ENCODE data around the gene ITPK1.

The ITPK1 gene

GRCh38 chr14:93045211-93045674, 70.5 kb downstream of the ITPK1 start:
- H3K23ac ChIP-seq (ENCODE audit: low read length in 2 of 2) = no peak overlapping the region
- 29% methylated on average over 8 of the region's 9 CpGs for WGBS
- no peak overlapping the region for H3K27ac ChIP-seq (ENCODE audit: low read length, poor library complexity, severe bottlenecking)

GRCh38 chr14:93044556-93044955, 71.2 kb downstream of the ITPK1 start:
- H3K23ac ChIP-seq (ENCODE audit: low read length in 2 of 2) = no peak overlapping the region
- no peak overlapping the region for H3K4me2 ChIP-seq (ENCODE audit: low read length, poor library complexity, severe bottlenecking)
- no peak overlapping the region for H2BK5ac ChIP-seq (ENCODE audit: low read depth, low read length, poor library complexity, severe bottlenecking)
- H3K14ac ChIP-seq (ENCODE audit: low read length in 2 of 2) = no peak overlapping the region
- no peak overlapping the region for H4K8ac ChIP-seq (ENCODE audit: low read length)
- no peak overlapping the region for H3K4ac ChIP-seq (ENCODE audit: low read depth in 1 of 2, low read length in 2 of 2)
- H2BK12ac ChIP-seq (ENCODE audit: low read length in 2 of 2) = no peak overlapping the region
- H4K91ac ChIP-seq (ENCODE audit: low read length) = no peak overlapping the region
- no peaks in the 10 kb centered on the region for H3K9me3 ChIP-seq (ENCODE audit: control insufficient read depth, low read length)
- no peak overlapping the region for H2AFZ ChIP-seq (ENCODE audit: low read depth, low read length)
- no peak overlapping the region for H3K9ac ChIP-seq (ENCODE audit: low read length)
- H3K4me3 ChIP-seq (ENCODE audit: insufficient read depth in 1 of 2, low read depth in 1 of 2, low read length in 2 of 2) = no peak overlapping the region
- H3K4me1 ChIP-seq (ENCODE audit: control insufficient read depth, insufficient read depth, low read depth, low read length) = peaks cover 36% of the 10 kb centered on the region
- no peak for DNase-seq
- peaks cover 0 to 3% of the 10 kb centered on the region in 2 experiments for H3K36me3 ChIP-seq (ENCODE audit: control insufficient read depth in 1 of 2, insufficient read depth in 2 of 2, low read depth in 1 of 2, low read length in 2 of 2)
- H2BK120ac ChIP-seq (ENCODE audit: low read depth, low read length) = no peak overlapping the region
- no peak overlapping the region for H2BK15ac ChIP-seq (ENCODE audit: low read depth, poor library complexity, severe bottlenecking)
- peaks cover 22 to 38% of the 10 kb centered on the region in 2 experiments for H3K27me3 ChIP-seq (ENCODE audit: control insufficient read depth in 1 of 2, insufficient read depth in 1 of 2, low read length in 2 of 2)
- H2AK5ac ChIP-seq (ENCODE audit: low read length, severe bottlenecking) = no peak overlapping the region
- H3K18ac ChIP-seq (ENCODE audit: low read depth in 1 of 2, low read length in 2 of 2) = no peak overlapping the region
- 91% methylated on average over 9 of the region's 9 CpGs for WGBS
- H3K27ac ChIP-seq (ENCODE audit: low read length, poor library complexity, severe bottlenecking) = no peak overlapping the region
- H3K79me1 ChIP-seq (replicated peaks; ENCODE audit: low read length, poor library complexity, severe bottlenecking) = peaks cover 9% of the 10 kb centered on the region

More at GRCh38 chr14:93045211-93045674, 70.5 kb downstream of the ITPK1 start:
- Histone ChIP-seq H2AFZ (ENCODE audit: low read depth, low read length) (no peak overlapping the region), H4K8ac (ENCODE audit: low read length) (no peak overlapping the region), H3K36me3 (ENCODE audit: control insufficient read depth in 1 of 2, insufficient read depth in 2 of 2, low read depth in 1 of 2, low read length in 2 of 2) (peaks cover 0 to 3% of the 10 kb centered on the region in 2 experiments), H3K4me2 (ENCODE audit: low read length, poor library complexity, severe bottlenecking) (no peak overlapping the region), H3K9ac (ENCODE audit: low read length) (no peak overlapping the region), H2AK5ac (ENCODE audit: low read length, severe bottlenecking) (no peak overlapping the region), H3K79me1 (replicated peaks; ENCODE audit: low read length, poor library complexity, severe bottlenecking) (peaks cover 9% of the 10 kb centered on the region), H3K4me1 (ENCODE audit: control insufficient read depth, insufficient read depth, low read depth, low read length) (peaks cover 42% of the 10 kb centered on the region), H2BK5ac (ENCODE audit: low read depth, low read length, poor library complexity, severe bottlenecking) (no peak overlapping the region), H3K4me3 (ENCODE audit: insufficient read depth in 1 of 2, low read depth in 1 of 2, low read length in 2 of 2) (no peak overlapping the region), H3K9me3 (ENCODE audit: control insufficient read depth, low read length) (no peaks in the 10 kb centered on the region), H2BK120ac (ENCODE audit: low read depth, low read length) (no peak overlapping the region), H2BK15ac (ENCODE audit: low read depth, poor library complexity, severe bottlenecking) (no peak overlapping the region), H3K18ac (ENCODE audit: low read depth in 1 of 2, low read length in 2 of 2) (no peak overlapping the region), H3K14ac (ENCODE audit: low read length in 2 of 2) (peak overlapping the region in 1 of 2 experiments; percentile 9), H4K91ac (ENCODE audit: low read length) (no peak overlapping the region), H3K27me3 (ENCODE audit: control insufficient read depth in 1 of 2, insufficient read depth in 1 of 2, low read length in 2 of 2) (peaks cover 22 to 38% of the 10 kb centered on the region in 2 experiments), H3K4ac (ENCODE audit: low read depth in 1 of 2, low read length in 2 of 2) (no peak overlapping the region), H2BK12ac (ENCODE audit: low read length in 2 of 2) (no peak overlapping the region)
- no peak for DNase-seq

- no peak overlapping the region for H3K14ac ChIP-seq (ENCODE audit: low read length in 2 of 2)
- H3K9ac ChIP-seq (ENCODE audit: low read length) = no peak overlapping the region
- H3K4me1 ChIP-seq (ENCODE audit: control insufficient read depth, insufficient read depth, low read depth, low read length) = peaks cover 34% of the 10 kb centered on the region
- H2BK15ac ChIP-seq (ENCODE audit: low read depth, poor library complexity, severe bottlenecking) = no peak overlapping the region
- no peak for DNase-seq
- no peak overlapping the region for H2BK12ac ChIP-seq (ENCODE audit: low read length in 2 of 2)
- no peak overlapping the region for H3K18ac ChIP-seq (ENCODE audit: low read depth in 1 of 2, low read length in 2 of 2)
- H3K27ac ChIP-seq (ENCODE audit: low read length, poor library complexity, severe bottlenecking) = no peak overlapping the region
- H4K91ac ChIP-seq (ENCODE audit: low read length) = no peak overlapping the region
- H3K4me2 ChIP-seq (ENCODE audit: low read length, poor library complexity, severe bottlenecking) = no peak overlapping the region
- no peak overlapping the region for H3K23ac ChIP-seq (ENCODE audit: low read length in 2 of 2)
- H3K4ac ChIP-seq (ENCODE audit: low read depth in 1 of 2, low read length in 2 of 2) = no peak overlapping the region
- WGBS = 88% methylated on average over 7 of the region's 7 CpGs
- H2BK5ac ChIP-seq (ENCODE audit: low read depth, low read length, poor library complexity, severe bottlenecking) = no peak overlapping the region
- H2AFZ ChIP-seq (ENCODE audit: low read depth, low read length) = no peak overlapping the region
- H3K9me3 ChIP-seq (ENCODE audit: control insufficient read depth, low read length) = no peaks in the 10 kb centered on the region
- no peak overlapping the region for H2BK120ac ChIP-seq (ENCODE audit: low read depth, low read length)
- no peak overlapping the region for H2AK5ac ChIP-seq (ENCODE audit: low read length, severe bottlenecking)
- no peak overlapping the region for H4K8ac ChIP-seq (ENCODE audit: low read length)
- H3K27me3 ChIP-seq (ENCODE audit: control insufficient read depth in 1 of 2, insufficient read depth in 1 of 2, low read length in 2 of 2) = peaks cover 19 to 35% of the 10 kb centered on the region in 2 experiments
- peaks cover 9% of the 10 kb centered on the region for H3K79me1 ChIP-seq (replicated peaks; ENCODE audit: low read length, poor library complexity, severe bottlenecking)
- H3K36me3 ChIP-seq (ENCODE audit: control insufficient read depth in 1 of 2, insufficient read depth in 2 of 2, low read depth in 1 of 2, low read length in 2 of 2) = no peaks in the 10 kb centered on the region
- no peak overlapping the region for H3K4me3 ChIP-seq (ENCODE audit: insufficient read depth in 1 of 2, low read depth in 1 of 2, low read length in 2 of 2)
These were observed 71.6 kb downstream of the ITPK1 start for GRCh38 chr14:93044121-93044520.

GRCh38 chr14:93042968-93043940, 72.5 kb downstream of the ITPK1 start:
- H4K8ac ChIP-seq (ENCODE audit: low read length) = no peak overlapping the region
- no peak overlapping the region for H2BK5ac ChIP-seq (ENCODE audit: low read depth, low read length, poor library complexity, severe bottlenecking)
- H3K4ac ChIP-seq (ENCODE audit: low read depth in 1 of 2, low read length in 2 of 2) = no peak overlapping the region
- H2BK15ac ChIP-seq (ENCODE audit: low read depth, poor library complexity, severe bottlenecking) = no peak overlapping the region
- H2BK120ac ChIP-seq (ENCODE audit: low read depth, low read length) = no peak overlapping the region
- no peak overlapping the region for H2BK12ac ChIP-seq (ENCODE audit: low read length in 2 of 2)
- H2AK5ac ChIP-seq (ENCODE audit: low read length, severe bottlenecking) = no peak overlapping the region
- H3K9ac ChIP-seq (ENCODE audit: low read length) = no peak overlapping the region
- H3K23ac ChIP-seq (ENCODE audit: low read length in 2 of 2) = no peak overlapping the region
- H3K27me3 ChIP-seq (ENCODE audit: control insufficient read depth in 1 of 2, insufficient read depth in 1 of 2, low read length in 2 of 2) = peaks cover 19 to 30% of the 10 kb centered on the region in 2 experiments
- no peak overlapping the region for H3K4me2 ChIP-seq (ENCODE audit: low read length, poor library complexity, severe bottlenecking)
- H3K9me3 ChIP-seq (ENCODE audit: control insufficient read depth, low read length) = no peaks in the 10 kb centered on the region
- no peak overlapping the region for H3K27ac ChIP-seq (ENCODE audit: low read length, poor library complexity, severe bottlenecking)
- H3K36me3 ChIP-seq (ENCODE audit: control insufficient read depth in 1 of 2, insufficient read depth in 2 of 2, low read depth in 1 of 2, low read length in 2 of 2) = no peaks in the 10 kb centered on the region
- H3K79me1 ChIP-seq (replicated peaks; ENCODE audit: low read length, poor library complexity, severe bottlenecking) = peaks cover 9% of the 10 kb centered on the region
- 76% methylated on average over 13 of the region's 13 CpGs for WGBS
- no peak overlapping the region for H3K4me3 ChIP-seq (ENCODE audit: insufficient read depth in 1 of 2, low read depth in 1 of 2, low read length in 2 of 2)
- DNase-seq = no peak
- H3K18ac ChIP-seq (ENCODE audit: low read depth in 1 of 2, low read length in 2 of 2) = no peak overlapping the region
- peaks cover 35% of the 10 kb centered on the region for H3K4me1 ChIP-seq (ENCODE audit: control insufficient read depth, insufficient read depth, low read depth, low read length)
- H4K91ac ChIP-seq (ENCODE audit: low read length) = no peak overlapping the region
- H3K14ac ChIP-seq (ENCODE audit: low read length in 2 of 2) = no peak overlapping the region
- H2AFZ ChIP-seq (ENCODE audit: low read depth, low read length) = no peak overlapping the region

Data from mesenchymal stem cell (in vitro differentiated cells and primary cell).